Bronchial epithelial cell (primary cell): ENCODE results near the gene CNTRL. TPM values are rescaled to one million over a fixed set of nuclear protein-coding genes. Genes with fewer than 3 reads are reported as not detected.

Experiments used
- DNase-seq: peaks from one replicate; pipeline ENCODE4 v3.0.0-alpha.2; 2010; ENCODE audit warnings: low read depth
- FAIRE-seq: peaks from 2 replicates; lab custom pipeline; 2011; peaks lifted over from hg19 to GRCh38; lab: Jason Lieb, UNC
- H3K27me3 ChIP-seq: 2 replicates; pipeline ENCODE4 v1.5.1; 2011; ENCODE audit warnings: low read length; ENCODE audit not compliant: control insufficient read depth, insufficient read depth
- H3K36me3 ChIP-seq: 2 replicates; pipeline ENCODE4 v1.5.1; 2011; ENCODE audit warnings: low read length; ENCODE audit not compliant: control insufficient read depth, insufficient read depth
- H3K4me3 ChIP-seq: 2 replicates; pipeline ENCODE4 v1.5.1; 2011; ENCODE audit warnings: mild to moderate bottlenecking, low read depth, low read length, control low read depth
- CTCF ChIP-seq: IDR thresholded peaks from 2 replicates; pipeline ENCODE4 v1.5.1; 2011; ENCODE audit warnings: mild to moderate bottlenecking, moderate library complexity, low read length, control low read depth, inconsistent platforms; ENCODE audit not compliant: insufficient read depth, severe bottlenecking
- total RNA-seq: library from RNA; depleted of rRNA; stranded (reverse); fragments of >200 nt; gene quantifications from 2 replicates; pipeline ENCODE4 v1.2.1, GENCODE V29; 2014

The CNTRL gene
- total RNA-seq, 1 donor from 2014 or later, result 5.0 TPM

- no peak for FAIRE-seq
- peaks cover 8% of the 10 kb centered on the region for H3K36me3 ChIP-seq
These were observed 105.4 kb downstream of the CNTRL start for GRCh38 chr9:121179930-121180681.

DNA sequence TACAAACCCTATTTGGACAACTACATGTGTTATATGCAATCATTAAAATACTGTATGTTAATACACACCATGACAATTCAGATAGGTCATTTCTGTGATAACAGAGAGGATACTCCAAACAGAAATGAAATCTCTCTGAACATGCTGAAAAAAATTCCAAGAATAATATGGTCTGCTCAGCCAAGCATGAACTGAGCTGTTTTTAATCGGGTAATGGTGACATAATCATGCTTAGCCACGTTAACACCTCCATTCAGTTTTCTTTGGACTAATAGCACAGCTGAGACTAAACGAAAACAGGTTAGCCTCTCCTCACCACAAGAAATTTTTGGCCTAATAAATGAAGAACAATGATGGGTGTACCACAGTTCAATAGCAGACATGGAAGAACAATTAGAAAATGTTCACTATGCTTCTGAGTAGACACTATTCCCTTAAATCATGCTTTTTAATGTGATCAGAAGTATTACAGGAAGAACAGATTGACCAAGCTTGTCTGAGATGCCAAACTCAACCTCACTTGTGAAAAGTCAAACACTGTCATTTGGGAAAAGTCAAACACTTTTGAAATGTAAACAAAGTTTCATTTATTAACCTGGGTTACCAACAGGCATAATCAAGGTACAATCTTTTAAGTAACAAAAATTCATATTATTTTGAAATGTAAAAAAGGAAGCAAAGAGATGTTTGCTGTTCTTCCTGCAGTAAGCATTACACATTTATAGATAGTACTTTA, 107.5 kb downstream of the CNTRL start:
- H3K36me3 ChIP-seq, result peaks cover 9% of the 10 kb centered on the region
- no peak overlapping the region for H3K4me3 ChIP-seq
- H3K27me3 ChIP-seq, result no peaks in the 10 kb centered on the region
- DNase-seq (no peak), FAIRE-seq (no peak)
- no peak for TF ChIP-seq CTCF

More at GRCh38 chr9:121179930-121180681, 105.4 kb downstream of the CNTRL start:
- TF ChIP-seq CTCF, result no peak
- no peak for DNase-seq
- H3K27me3 ChIP-seq, result no peaks in the 10 kb centered on the region
- H3K4me3 ChIP-seq, result no peak overlapping the region

DNA sequence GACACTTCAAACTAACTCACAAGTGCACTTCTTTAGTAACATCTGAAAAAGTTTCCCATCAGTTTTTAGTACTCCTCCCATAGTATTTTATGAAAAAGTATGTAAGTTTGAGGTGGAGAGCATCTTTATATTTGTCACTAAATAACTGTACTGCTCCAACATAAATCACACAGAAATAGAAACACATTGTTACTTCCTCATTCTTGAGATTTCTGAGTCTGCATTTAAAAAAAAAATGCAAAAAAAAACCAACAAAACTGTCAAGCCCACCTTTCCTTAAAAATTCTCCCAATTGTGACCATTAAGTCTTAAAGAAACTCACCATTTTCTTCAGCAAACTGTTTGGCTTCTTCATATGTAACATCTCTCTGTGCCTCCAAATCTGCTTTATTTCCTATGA, 108.2 kb downstream of the CNTRL start:
- DNase-seq (no peak), FAIRE-seq (no peak)
- no peak for TF ChIP-seq CTCF
- no peak overlapping the region for H3K4me3 ChIP-seq
- H3K27me3 ChIP-seq, result no peaks in the 10 kb centered on the region
- peaks cover 9% of the 10 kb centered on the region for H3K36me3 ChIP-seq

DNA sequence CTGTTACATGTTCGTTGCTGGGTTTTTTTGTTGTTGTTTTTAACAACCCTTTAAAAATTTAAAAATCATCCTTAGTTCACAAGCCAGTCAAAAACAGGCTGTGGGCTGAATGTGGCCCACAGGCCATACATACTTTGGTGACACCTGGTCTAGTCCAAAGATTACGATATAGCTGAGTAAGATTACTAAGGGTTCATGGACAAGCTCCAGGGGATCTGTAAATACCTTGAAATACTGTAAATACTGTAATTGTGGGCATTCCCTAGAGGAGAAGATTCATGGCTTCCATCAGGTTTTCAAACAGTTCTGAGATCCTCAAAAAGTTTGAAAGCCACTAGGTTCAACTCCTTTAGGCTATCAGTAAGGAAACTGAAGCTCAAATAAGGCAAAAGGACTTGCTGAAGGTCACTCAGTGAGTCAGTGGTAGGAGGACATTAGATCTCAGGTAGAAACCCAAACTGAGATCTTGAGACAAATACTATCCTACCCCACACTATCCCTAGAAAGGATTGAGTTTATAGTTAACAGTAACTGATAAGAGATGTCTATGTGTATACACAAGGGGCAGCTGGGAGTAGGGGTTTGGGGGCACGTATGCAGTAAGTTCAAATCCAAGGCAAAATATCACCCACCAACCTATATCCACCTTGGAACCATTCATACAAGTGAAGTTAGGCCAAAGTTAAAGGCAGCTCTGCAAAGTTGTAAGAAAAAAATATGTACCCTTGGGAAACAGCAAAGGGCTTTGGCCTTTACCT, 109.1 kb downstream of the CNTRL start:
- peaks cover 9% of the 10 kb centered on the region for H3K36me3 ChIP-seq
- FAIRE-seq (no peak), DNase-seq (no peak)
- H3K4me3 ChIP-seq, result no peak overlapping the region
- no peaks in the 10 kb centered on the region for H3K27me3 ChIP-seq
- TF ChIP-seq CTCF, result no peak

DNA sequence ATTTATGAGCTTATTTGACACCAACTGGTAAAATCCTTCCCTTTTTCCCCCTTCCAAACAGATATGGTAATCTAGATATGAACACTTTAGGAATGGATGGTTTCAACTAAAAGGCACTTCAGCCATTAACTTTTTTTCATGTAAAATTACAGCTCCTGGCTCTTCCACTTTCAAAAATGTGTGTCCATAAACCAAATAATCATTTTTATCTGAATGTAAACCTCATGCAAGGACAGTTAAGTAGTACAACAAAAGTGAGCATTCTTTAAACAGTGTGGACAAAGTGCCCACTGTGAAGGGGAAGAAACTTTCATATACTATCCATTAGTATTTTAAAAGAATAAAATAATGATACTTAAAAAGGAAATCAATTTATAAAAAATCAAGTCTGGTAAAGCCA, 109.7 kb downstream of the CNTRL start:
- TF ChIP-seq CTCF, result no peak
- FAIRE-seq (no peak), DNase-seq (no peak)
- Histone ChIP-seq H3K27me3 (no peaks in the 10 kb centered on the region), H3K36me3 (peaks cover 9% of the 10 kb centered on the region), H3K4me3 (no peak overlapping the region)
